SU-DHL-6 (cell line): ENCODE measurements around the gene FAM89A.

ENCODE experiments used
- H2AFZ ChIP-seq: fragments of 200-600 bp; sonication (generic); 2 replicates; pipeline ENCODE4 v1.6.1; 2014; ENCODE audit warnings: low read depth, mild to moderate bottlenecking, moderate library complexity, mixed read lengths, antibody characterized with exemption, low read length; ENCODE audit not compliant: severe bottlenecking
- H3F3A ChIP-seq: fragments of 200-600 bp; shearing (Covaris generic); 2 replicates; pipeline ENCODE4 v1.6.0; 2016; ENCODE audit warnings: antibody characterized with exemption, mild to moderate bottlenecking; ENCODE audit not compliant: insufficient read depth
- H3K27ac ChIP-seq: fragments of 200-600 bp; sonication (generic); 2 replicates; pipeline ENCODE4 v1.5.1; 2016; ENCODE audit warnings: low read depth, mild to moderate bottlenecking, low read length, moderate library complexity, mixed read lengths
- H3K27me3 ChIP-seq: fragments of 200-600 bp; sonication (generic), shearing (Covaris generic); 2 replicates; pipeline ENCODE4 v1.6.0; 2014; ENCODE audit warnings: mild to moderate bottlenecking, low read length
- H3K36me3 ChIP-seq: fragments of 200-600 bp; sonication (generic); 2 replicates; pipeline ENCODE4 v1.6.1; 2014; ENCODE audit warnings: mild to moderate bottlenecking, low read length, mixed read lengths
- H3K4me2 ChIP-seq: fragments of 300-600, 200-600 bp; shearing (Covaris generic), sonication (generic); 2 replicates; pipeline ENCODE4 v1.6.0; 2014; ENCODE audit warnings: low read length, low read depth, mild to moderate bottlenecking; ENCODE audit not compliant: poor library complexity, severe bottlenecking
- H3K4me3 ChIP-seq: fragments of 200-600 bp; sonication (generic); 2 replicates; pipeline ENCODE4 v1.5.1; 2014; ENCODE audit warnings: antibody characterized with exemption, low read length, mild to moderate bottlenecking, mixed read lengths; ENCODE audit not compliant: insufficient read depth, poor library complexity, severe bottlenecking
- H3K79me2 ChIP-seq: fragments of 200-600 bp; sonication (generic); 2 replicates; pipeline ENCODE4 v1.6.1; 2014; ENCODE audit warnings: mild to moderate bottlenecking, low read length, moderate library complexity; ENCODE audit not compliant: insufficient read depth
- H3K9ac ChIP-seq: fragments of 200-600 bp; sonication (generic); 2 replicates; pipeline ENCODE4 v1.7.0; 2014; ENCODE audit warnings: mild to moderate bottlenecking, low read length
- H3K9me2 ChIP-seq: fragments of 200-600 bp; sonication (generic); replicated peaks from 2 replicates; pipeline ENCODE4 v1.6.1; 2014; ENCODE audit warnings: low read length; ENCODE audit not compliant: insufficient read depth
- H3K9me3 ChIP-seq: fragments of 200-600 bp; sonication (generic); 2 replicates; pipeline ENCODE4 v1.6.1; 2014; ENCODE audit warnings: low read length, mixed read lengths; ENCODE audit not compliant: insufficient read depth
- H4K20me1 ChIP-seq: fragments of 200-600 bp; sonication (generic); 2 replicates; pipeline ENCODE4 v1.6.1; 2014; ENCODE audit warnings: low read depth, mild to moderate bottlenecking, antibody characterized with exemption, low read length, moderate library complexity, mixed read lengths
- CTCF ChIP-seq: fragments of 200-600 bp; sonication (generic); IDR thresholded peaks from one replicate; pipeline ENCODE4 v1.5.1; 2017; ENCODE audit warnings: antibody characterized with exemption, mild to moderate bottlenecking, low read length, moderate library complexity; ENCODE audit not compliant: insufficient read depth, poor library complexity, severe bottlenecking
- EZH2phosphoT487 ChIP-seq: fragments of 200-600 bp; sonication (generic), shearing (Covaris generic); conservative IDR thresholded peaks from 2 replicates; pipeline ENCODE4 v1.6.1; 2018; ENCODE audit warnings: mild to moderate bottlenecking, antibody characterized with exemption, low read length, moderate library complexity, mixed read lengths

Gene FAM89A

GRCh38 chr1:231068762-231069161 lies 28.7 kb upstream of the FAM89A start:
- Histone ChIP-seq H3K36me3 (no peaks in the 10 kb centered on the region), H3K27me3 (no peaks in the 10 kb centered on the region), H3K79me2 (no peaks in the 10 kb centered on the region), H4K20me1 (no peaks in the 10 kb centered on the region), H3K9me2 (no peaks in the 10 kb centered on the region), H3K9me3 (no peaks in the 10 kb centered on the region), H3K9ac (no peak overlapping the region), H3K27ac (no peak overlapping the region), H3K4me2 (no peak overlapping the region), H3F3A (no peaks in the 10 kb centered on the region), H2AFZ (no peak overlapping the region), H3K4me3 (no peak overlapping the region)
- no peak for TF ChIP-seq EZH2phosphoT487

- Histone ChIP-seq H3K27ac (no peak overlapping the region), H4K20me1 (no peaks in the 10 kb centered on the region), H3K36me3 (no peaks in the 10 kb centered on the region), H3K4me2 (no peak overlapping the region), H3K4me3 (no peak overlapping the region), H3K79me2 (no peaks in the 10 kb centered on the region), H3K27me3 (no peaks in the 10 kb centered on the region), H3K9me3 (no peaks in the 10 kb centered on the region), H3F3A (no peaks in the 10 kb centered on the region), H2AFZ (no peak overlapping the region), H3K9me2 (no peaks in the 10 kb centered on the region), H3K9ac (no peak overlapping the region)
- TF ChIP-seq CTCF, result no peak
- no peak for TF ChIP-seq EZH2phosphoT487
Measured at GRCh38 chr1:231065510-231066241, 25.6 kb upstream of the FAM89A start.

- no peaks in the 10 kb centered on the region for H4K20me1 ChIP-seq
- no peaks in the 10 kb centered on the region for H3K9me3 ChIP-seq
- H2AFZ ChIP-seq, result no peak overlapping the region
- H3K9ac ChIP-seq, result no peak overlapping the region
- no peaks in the 10 kb centered on the region for H3K79me2 ChIP-seq
- no peak overlapping the region for H3K4me2 ChIP-seq
- no peaks in the 10 kb centered on the region for H3K36me3 ChIP-seq
- no peak overlapping the region for H3K4me3 ChIP-seq
- no peaks in the 10 kb centered on the region for H3K27me3 ChIP-seq
- TF ChIP-seq EZH2phosphoT487 (no peak), CTCF (no peak)
- no peaks in the 10 kb centered on the region for H3F3A ChIP-seq
- H3K27ac ChIP-seq, result no peak overlapping the region
- no peaks in the 10 kb centered on the region for H3K9me2 ChIP-seq
Measured at GRCh38 chr1:231064418-231064817, 24.4 kb upstream of the FAM89A start.

GRCh38 chr1:231063331-231063730 lies 23.3 kb upstream of the FAM89A start:
- no peaks in the 10 kb centered on the region for H4K20me1 ChIP-seq
- no peaks in the 10 kb centered on the region for H3K9me3 ChIP-seq
- H3K9me2 ChIP-seq, result no peaks in the 10 kb centered on the region
- H3K4me2 ChIP-seq, result no peak overlapping the region
- no peaks in the 10 kb centered on the region for H3F3A ChIP-seq
- TF ChIP-seq EZH2phosphoT487 (no peak), CTCF (no peak)
- H3K27ac ChIP-seq, result no peak overlapping the region
- no peak overlapping the region for H2AFZ ChIP-seq
- H3K4me3 ChIP-seq, result no peak overlapping the region
- no peak overlapping the region for H3K9ac ChIP-seq
- H3K27me3 ChIP-seq, result no peaks in the 10 kb centered on the region
- no peaks in the 10 kb centered on the region for H3K79me2 ChIP-seq
- H3K36me3 ChIP-seq, result no peaks in the 10 kb centered on the region
